ENCODE data around the gene MAD1L1.
"Not testable (repeated sequence)": the region's sequence is repeated elsewhere in the genome, so short reads cannot be mapped to it uniquely, and the experiment has no call there.

Gene MAD1L1

DNA sequence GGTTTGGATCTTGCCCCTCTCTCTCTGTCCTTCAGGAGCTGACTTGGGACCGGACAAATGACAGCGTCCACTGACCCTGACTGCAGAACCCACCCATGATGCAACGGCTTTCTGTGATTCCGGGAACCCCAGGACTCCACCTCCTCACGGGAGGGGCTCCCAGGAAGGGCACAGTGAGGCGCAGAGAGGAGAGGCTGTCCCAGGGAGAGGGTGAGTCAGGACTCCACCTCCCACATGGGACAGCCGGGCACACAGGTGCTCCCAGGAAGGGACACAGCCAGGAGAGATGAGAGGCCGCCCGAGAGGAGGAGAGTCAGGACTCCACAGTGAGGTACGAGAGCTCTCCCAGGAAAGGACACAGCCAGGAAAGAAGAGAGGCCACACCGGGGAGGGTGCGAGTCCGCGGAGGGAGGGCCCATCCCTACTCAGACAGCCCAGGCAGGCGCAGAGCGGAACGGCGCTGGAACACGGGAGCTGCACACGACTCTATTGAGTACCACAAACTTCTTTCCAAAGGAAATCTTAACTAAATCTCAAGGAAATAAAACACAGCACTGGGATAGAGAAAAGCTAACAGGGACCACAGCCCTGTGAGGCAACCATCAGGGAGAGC, 162.5 kb downstream of the MAD1L1 start:
- DNase-seq (ENCODE audit: low read depth in 2 of 2): no peak

- DNase-seq (ENCODE audit: low read depth in 2 of 2): no peak
These were observed 163.3 kb downstream of the MAD1L1 start for GRCh38 chr7:2069472-2069860.

DNA sequence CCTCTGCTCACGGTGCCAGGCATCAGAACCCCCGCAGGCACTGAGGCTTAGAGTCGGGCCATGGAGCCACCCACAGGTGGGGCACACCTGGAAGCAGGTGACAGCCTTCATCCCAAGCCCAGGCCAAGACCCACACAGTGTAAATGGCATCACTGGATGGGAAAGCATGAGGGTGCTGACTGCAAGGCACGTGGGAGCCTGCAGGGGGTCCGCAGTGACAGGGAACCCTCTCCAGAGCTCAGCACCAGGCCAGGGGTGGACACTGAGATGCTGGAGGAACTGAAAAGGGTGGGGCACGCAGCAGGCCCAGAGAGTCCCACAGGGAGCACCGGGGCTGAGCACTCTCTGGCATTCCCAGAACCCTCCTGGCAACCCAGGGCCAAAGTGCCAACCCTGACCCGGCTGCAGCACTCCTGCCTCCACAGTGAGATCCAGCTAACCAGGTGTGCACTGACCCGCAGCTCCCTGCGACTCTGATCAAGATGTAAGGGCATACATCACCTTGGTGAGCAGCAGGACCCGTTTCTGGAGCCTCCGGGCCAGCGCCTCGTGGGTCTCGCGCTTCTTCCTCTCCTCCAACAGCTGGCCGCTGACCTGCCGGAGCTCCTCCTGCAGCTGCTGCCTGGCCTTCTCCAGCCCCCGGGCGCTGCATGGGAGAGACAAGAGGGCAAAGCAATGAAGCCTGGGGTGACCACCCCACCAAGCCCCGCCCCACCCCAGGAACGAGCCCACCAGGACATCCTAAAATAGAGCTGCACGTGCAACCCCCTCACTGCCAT, 163.9 kb downstream of the MAD1L1 start:
- DNase-seq (ENCODE audit: low read depth in 2 of 2): no peak

GRCh38 chr7:2066251-2066919, 166.4 kb downstream of the MAD1L1 start:
- DNase-seq (ENCODE audit: low read depth in 2 of 2): no peak

DNA sequence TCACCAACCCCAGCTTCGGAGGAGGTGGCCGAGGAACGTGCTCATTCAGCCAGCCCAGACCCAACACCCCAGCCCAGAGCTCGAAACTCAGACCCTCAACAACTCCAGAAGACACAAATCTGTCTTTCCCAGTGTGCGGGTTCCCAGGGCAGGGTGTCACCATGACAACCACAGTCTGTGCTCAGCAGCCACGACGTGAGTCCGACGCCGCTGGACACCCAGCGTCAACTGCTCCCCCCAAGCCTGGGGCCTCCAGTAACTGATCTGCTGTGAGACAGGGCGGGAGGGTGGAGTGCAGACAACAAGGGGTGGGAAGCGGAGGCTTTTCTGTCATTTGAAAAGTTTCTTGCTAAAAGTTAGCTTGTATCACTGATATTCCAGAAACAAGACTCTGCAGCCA, 167.2 kb downstream of the MAD1L1 start:
- DNase-seq (ENCODE audit: low read depth in 2 of 2): no peak

GRCh38 chr7:2063563-2064260, 169.0 kb downstream of the MAD1L1 start:
- DNase-seq (ENCODE audit: low read depth in 2 of 2): no peak

GRCh38 chr7:2062648-2063047, 170.1 kb downstream of the MAD1L1 start:
- no peak for DNase-seq (ENCODE audit: low read depth in 2 of 2)

- DNase-seq (ENCODE audit: low read depth in 2 of 2): no peak
These were observed 172.0 kb downstream of the MAD1L1 start for GRCh38 chr7:2060701-2061100.

DNA sequence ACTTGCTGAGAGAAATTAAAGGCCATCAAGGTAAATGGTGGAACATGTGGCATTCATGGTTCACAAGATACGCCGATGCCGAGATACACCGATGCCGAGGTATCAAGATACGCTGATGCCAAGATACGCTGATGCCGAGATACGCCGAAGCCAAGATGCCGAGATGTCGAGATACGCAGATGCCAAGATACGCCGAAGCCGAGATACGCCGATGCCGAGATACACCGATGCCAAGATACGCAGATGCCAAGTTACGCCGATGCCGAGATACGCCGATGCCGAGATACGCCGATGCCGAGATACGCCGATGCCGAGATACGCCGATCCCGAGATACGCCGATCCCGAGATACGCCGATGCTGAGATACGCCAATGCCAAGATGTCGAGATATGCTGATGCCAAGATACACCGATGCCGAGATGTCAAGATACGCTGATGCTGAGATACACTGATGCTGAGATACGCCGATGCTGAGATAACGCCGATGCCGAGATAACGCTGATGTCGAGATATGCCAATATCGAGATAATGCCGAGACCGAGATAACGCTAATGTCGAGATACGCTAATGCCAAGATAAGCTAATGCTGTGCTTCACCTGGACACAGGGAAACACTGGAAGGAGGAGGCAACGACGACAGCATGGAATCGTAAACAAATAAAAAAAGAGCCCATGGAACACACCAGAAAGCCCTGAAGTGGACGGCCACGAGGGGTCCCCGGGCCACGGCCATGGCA, 172.6 kb downstream of the MAD1L1 start:
- DNase-seq (ENCODE audit: low read depth in 2 of 2): no peak

GRCh38 chr7:2058246-2058645, 174.5 kb downstream of the MAD1L1 start:
- not testable (repeated sequence) for DNase-seq (ENCODE audit: low read depth in 2 of 2)

DNA sequence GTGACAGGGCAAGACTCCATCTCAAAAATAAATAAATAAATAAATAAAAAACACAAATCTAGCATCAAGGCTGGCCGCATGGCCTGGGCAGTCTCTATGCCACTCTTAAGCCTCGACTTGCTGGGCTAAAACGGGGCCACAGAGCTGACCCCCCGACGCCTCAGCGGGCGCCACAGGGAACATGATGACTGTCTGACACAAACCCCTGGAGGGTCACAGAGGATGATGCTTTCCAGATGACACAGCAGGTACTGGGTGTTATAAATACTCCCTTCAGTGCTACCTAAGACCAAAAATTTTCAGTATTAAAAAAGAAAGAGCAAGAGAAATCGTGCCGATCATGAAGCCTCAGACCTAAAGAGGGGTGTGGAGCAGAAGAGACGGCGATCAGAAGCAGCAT, 176.8 kb downstream of the MAD1L1 start:
- DNase-seq (ENCODE audit: low read depth in 2 of 2): no peak

- no peak for DNase-seq (ENCODE audit: low read depth in 2 of 2)
These were observed 177.8 kb downstream of the MAD1L1 start for GRCh38 chr7:2054927-2055326.

DNA sequence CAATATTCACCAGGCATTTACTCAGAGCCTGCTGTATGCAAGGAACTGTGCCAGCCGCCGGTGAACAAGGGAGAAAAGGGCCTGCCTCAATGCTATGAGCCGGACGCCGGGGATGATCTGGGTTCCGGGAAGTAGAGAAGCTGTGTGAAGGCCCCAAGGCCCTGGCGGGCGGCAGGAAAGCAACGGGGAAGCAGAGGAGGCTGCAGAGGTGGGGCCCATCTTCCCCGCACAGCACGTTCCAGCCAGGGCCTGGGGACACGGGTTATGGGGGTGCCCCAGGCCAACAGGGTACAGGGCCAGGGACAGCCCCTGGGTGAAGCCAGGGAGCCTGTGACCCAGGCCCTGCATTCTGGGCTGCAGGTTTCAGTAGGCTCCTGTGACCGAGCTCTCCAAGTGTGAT, 179.3 kb downstream of the MAD1L1 start:
- no peak for DNase-seq (ENCODE audit: low read depth in 2 of 2)

GRCh38 chr7:2052657-2053048, 180.1 kb downstream of the MAD1L1 start:
- DNase-seq (ENCODE audit: low read depth in 2 of 2): no peak

DNA sequence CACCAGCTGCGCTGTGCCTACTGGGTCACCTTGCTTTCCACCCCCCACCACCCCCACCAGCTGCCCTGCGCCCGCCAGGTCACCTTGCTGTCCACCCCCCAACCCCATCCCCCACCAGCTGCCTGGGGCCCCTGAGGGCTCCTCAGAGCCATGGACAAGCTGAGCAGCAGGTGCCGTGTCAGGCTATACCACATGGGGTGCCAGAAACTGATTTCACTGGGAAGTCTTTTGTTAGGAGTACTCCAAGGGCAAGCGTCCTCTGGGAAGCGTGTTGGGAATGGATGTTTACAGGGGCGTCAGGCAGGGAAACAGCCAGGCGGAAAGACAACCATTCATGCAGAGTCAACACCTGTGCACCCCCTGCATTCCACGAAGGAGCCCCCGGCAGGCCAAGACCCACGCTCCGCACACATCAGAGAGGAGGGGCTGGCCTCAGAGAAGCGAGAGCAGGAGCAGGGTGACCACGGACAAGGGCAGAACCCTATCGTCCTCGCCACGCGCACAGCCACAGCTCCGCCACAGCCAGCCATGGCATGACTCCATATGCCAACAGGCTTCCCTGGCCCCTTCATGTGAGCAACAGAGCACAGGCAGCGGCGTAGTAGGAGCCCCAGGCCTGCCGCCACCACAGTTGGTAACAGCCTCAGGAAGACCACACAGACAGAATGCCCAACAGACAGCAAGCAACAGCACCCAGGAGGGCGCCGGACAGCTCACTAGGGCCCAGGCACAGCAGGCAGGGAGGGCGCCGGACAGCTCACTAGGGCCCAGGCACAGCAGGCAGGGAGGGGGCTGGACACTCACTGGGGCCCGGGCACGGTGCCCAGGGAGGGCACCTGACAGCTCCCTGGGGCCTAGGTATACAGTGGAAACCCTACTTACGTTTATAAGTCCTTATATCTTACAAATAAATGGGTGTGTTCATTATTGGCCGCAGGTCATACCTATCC, 180.8 kb downstream of the MAD1L1 start:
- no peak for DNase-seq (ENCODE audit: low read depth in 2 of 2)

- DNase-seq (ENCODE audit: low read depth in 2 of 2): no peak
These were observed 182.3 kb downstream of the MAD1L1 start for GRCh38 chr7:2050511-2050866.

DNA sequence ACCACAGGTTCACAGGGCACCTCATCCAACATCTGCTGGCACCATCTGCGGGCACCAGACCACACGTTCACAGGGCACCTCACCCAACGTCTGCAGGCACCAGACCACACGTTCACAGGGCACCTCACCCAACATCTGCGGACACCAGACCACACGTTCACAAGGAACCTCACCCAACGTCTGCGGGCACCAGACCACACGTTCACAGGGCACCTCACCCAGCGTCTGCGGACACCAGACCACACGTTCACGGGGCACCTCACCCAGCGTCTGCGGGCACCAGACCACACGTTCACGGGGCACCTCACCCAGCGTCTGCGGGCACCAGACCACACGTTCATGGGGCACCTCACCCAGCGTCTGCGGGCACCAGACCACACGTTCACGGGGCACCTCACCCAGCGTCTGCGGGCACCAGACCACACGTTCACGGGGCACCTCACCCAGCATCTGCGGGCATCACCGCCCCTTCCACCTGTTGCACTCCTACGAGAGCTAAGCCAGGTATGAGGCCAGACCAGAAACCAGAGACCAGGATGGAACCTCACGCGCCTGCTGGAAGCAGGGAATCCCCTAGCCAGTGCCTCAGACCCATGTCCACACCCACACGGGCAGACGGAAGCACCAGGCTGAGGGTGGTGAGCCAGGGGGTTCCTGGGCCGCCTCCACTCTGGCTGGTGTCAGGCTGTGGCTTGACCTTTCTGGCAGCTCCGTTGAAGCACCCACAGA, 182.8 kb downstream of the MAD1L1 start:
- peak; percentile 11 to 43 for DNase-seq (ENCODE audit: low read depth in 2 of 2)

- no peak for DNase-seq (ENCODE audit: low read depth in 2 of 2)
These were observed 183.5 kb downstream of the MAD1L1 start for GRCh38 chr7:2049111-2049781.

GRCh38 chr7:2048531-2048930, 184.2 kb downstream of the MAD1L1 start:
- no peak for DNase-seq (ENCODE audit: low read depth in 2 of 2)

All from stimulated activated CD8-positive, alpha-beta memory T cell treated with anti-CD3 and anti-CD28 coated beads, Interleukin-15, amount 100 ng/mL, for 48 hours (primary cell).